BJ (cell line): ENCODE measurements around the gene ART1. TPM values are rescaled to one million over a fixed set of nuclear protein-coding genes. Genes with fewer than 3 reads are reported as not detected.

Experiments used
- CTCF ChIA-PET: fragments of 350-600 bp; formaldehyde crosslinking; extraction: SDS; loops from one replicate; lab custom pipeline; 2021; ENCODE audit warnings: antibody characterized with exemption, inconsistent platforms; lab: Yijun Ruan, JAX
- POLR2A ChIA-PET: fragments of 300-600 bp; sonication (Branson Sonifier 250); formaldehyde crosslinking; extraction: SDS; loops from one replicate; lab custom pipeline; 2021; ENCODE audit warnings: antibody characterized with exemption; lab: Charles Lee
- DNase-seq: peaks from one replicate; pipeline ENCODE4 v3.0.0-alpha.2; 2011; ENCODE audit warnings: low read depth
- H3K27me3 ChIP-seq: 2 replicates; pipeline ENCODE4 v1.6.0; 2011; ENCODE audit warnings: low read length; ENCODE audit not compliant: control insufficient read depth, insufficient read depth
- H3K36me3 ChIP-seq: 2 replicates; pipeline ENCODE4 v1.5.1; 2011; ENCODE audit warnings: low read length; ENCODE audit not compliant: control insufficient read depth, insufficient read depth
- H3K4me3 ChIP-seq: 2 replicates; pipeline ENCODE4 v1.5.1; 2011; ENCODE audit warnings: low read depth, mild to moderate bottlenecking, control low read depth, low read length
- polyA plus RNA-seq: library from polyadenylated mRNA; depleted of rRNA; stranded (reverse); fragments of >200 nt; gene quantifications from 2 replicates; pipeline ENCODE4 v1.2.3, GENCODE V29; 2011
- TF ChIP-seq, protein P1 (sequence below): IDR thresholded peaks from 2 replicates; pipeline ENCODE4 v1.5.1; 2011; ENCODE audit warnings: low read depth, mild to moderate bottlenecking, control low read depth, inconsistent platforms, low read length, moderate library complexity; ENCODE audit not compliant: insufficient read depth

The ART1 gene
- polyA plus RNA-seq, 1 experiment, result not detected

DNA sequence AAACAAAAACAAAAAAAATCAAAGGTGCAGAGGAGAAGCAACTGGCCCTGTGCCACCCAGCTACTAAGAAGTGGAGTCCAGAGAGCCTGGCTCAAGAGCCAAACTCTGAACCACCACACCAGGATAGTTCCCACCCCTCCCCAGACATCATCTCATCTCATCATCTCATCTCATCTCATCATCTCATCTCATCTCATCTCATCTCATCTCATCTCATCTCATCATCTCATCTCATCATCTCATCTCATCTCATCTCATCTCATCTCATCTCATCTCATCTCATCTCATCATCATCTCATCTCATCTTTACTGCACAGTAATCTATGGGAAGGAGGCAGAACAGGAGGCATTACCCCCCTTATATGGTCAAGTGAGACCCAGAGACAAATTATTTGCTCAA is 17.9 kb downstream of the ART1 start:
- TF ChIP-seq, protein P1, sequence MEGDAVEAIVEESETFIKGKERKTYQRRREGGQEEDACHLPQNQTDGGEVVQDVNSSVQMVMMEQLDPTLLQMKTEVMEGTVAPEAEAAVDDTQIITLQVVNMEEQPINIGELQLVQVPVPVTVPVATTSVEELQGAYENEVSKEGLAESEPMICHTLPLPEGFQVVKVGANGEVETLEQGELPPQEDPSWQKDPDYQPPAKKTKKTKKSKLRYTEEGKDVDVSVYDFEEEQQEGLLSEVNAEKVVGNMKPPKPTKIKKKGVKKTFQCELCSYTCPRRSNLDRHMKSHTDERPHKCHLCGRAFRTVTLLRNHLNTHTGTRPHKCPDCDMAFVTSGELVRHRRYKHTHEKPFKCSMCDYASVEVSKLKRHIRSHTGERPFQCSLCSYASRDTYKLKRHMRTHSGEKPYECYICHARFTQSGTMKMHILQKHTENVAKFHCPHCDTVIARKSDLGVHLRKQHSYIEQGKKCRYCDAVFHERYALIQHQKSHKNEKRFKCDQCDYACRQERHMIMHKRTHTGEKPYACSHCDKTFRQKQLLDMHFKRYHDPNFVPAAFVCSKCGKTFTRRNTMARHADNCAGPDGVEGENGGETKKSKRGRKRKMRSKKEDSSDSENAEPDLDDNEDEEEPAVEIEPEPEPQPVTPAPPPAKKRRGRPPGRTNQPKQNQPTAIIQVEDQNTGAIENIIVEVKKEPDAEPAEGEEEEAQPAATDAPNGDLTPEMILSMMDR, result no peak
- no peak for DNase-seq
- CTCF ChIA-PET, result no interaction called here
- Histone ChIP-seq H3K27me3 (0 out of 2 replicates have a peak, but pooled peaks cover 2% of the 10 kb centered on the region), H3K36me3 (peaks cover 14% of the 10 kb centered on the region), H3K4me3 (no peak overlapping the region)
- POLR2A ChIA-PET, result no interaction called here

DNA sequence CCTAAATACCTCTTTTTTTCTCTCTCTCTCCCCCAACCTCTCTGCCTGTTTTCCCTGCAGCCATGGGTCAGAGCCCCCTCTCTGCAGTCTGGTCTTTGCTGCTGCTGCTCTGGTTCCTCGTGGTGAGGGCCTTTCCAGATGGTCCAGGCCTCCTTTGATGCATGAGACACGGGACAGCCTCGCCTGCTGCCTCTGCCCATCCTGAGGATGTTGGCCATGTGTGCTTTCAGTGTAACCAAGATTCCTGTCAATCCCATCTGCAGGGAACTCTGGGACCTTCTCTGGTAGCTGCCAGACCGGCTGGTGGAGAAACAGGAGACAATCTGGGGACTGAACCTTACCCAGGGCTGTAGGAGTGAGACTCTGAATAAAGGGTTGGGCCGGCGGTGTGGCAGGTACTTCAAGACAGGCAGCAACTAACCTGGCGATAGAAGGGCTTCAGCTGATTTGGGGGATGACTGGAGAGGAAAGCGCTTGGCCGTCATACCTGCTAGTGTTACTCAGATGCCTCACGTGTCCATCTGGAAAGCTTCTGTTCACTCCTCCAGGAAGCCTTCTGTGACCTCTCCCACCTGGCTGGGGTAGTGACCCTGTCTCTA is 19.2 kb downstream of the ART1 start:
- peaks cover 20% of the 10 kb centered on the region for H3K36me3 ChIP-seq
- DNase-seq, result no peak
- TF ChIP-seq, protein P1, result no peak
- CTCF ChIA-PET, result no interaction called here
- no peak overlapping the region for H3K4me3 ChIP-seq
- H3K27me3 ChIP-seq, result no peaks in the 10 kb centered on the region
- POLR2A ChIA-PET, result no interaction called here

DNA sequence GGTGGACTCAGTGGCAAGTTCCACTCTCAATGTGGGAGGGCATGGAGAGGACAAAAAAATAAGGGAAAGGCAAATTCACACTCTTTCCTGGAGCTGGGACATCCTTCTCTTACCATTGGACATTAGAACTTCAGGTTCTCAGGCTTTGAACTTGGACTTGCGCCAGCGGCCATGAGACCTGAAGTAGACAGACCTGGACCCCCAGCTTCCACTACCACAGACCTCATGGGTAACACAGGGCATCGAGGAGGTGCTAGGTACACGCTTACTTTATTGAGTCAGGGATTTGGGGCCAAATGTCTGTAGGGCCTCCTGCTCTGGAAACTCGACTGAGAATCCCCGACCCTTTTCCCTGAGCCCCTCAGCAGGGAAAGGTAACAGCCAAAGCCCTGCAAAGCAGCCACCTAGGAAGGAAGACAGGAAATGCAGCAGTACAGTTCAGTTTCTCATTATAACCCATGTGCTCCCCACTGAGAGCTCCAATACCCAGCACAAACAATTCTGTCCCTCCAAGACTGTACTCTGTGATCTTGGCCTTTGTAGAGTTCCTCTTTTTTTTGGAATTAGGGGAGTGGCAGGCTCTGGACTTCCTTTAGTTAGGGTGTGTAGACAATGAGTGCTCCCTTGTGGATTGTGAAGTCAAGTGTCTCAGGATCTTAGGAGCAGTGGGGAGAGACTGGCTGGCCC is 20.6 kb downstream of the ART1 start:
- POLR2A ChIA-PET, result no interaction called here
- H3K36me3 ChIP-seq, result peaks cover 25% of the 10 kb centered on the region
- DNase-seq, result no peak
- H3K27me3 ChIP-seq, result no peaks in the 10 kb centered on the region
- CTCF ChIA-PET, result interaction anchor here (1.4 kb wide), 1 partner anchor 8 kb away, joined by 3 read pairs; no protein-coding TSS in a partner anchor
- no peak overlapping the region for H3K4me3 ChIP-seq
- TF ChIP-seq, protein P1, result no peak

DNA sequence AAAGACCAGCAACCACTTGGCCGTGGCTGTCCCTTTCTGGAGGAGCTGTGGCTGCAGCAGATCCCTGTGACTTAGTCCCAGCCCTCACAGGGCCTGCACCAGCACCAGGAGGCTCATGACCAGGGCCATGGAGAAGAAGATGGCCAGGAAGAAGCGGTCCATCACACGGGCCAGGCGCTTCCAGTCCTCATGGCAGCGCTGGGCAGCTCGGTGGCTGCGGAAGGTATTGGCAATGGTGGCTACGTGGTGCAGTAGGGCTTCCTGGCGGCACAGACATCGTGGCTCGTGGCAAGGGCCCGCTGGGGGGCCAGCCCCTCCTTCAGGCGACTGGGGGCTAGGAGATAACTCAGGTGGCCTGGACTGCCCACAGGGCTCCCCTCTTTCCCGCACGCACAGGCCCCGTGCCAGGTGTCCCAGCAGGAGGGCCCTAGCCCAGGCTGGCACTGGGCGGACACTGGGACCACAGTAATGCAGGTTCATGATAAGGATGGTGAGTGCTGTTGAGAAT is 21.1 kb downstream of the ART1 start:
- DNase-seq, result no peak
- TF ChIP-seq, protein P1, result no peak
- H3K36me3 ChIP-seq, result peaks cover 25% of the 10 kb centered on the region
- CTCF ChIA-PET, result interaction anchor here (1.4 kb wide), 1 partner anchor 9 kb away, joined by 3 read pairs; no protein-coding TSS in a partner anchor
- POLR2A ChIA-PET, result no interaction called here
- H3K4me3 ChIP-seq, result no peak overlapping the region
- no peaks in the 10 kb centered on the region for H3K27me3 ChIP-seq
